ENCODE results near the gene CXCR5. TPM values are rescaled to one million over a fixed set of nuclear protein-coding genes. Genes with fewer than 3 reads are reported as not detected.

The CXCR5 gene
- total and polyA plus RNA-seq, 2 donors (not counting 1 experiment from before 2014, with no cell fraction given) = 111 to 163 TPM

DNA sequence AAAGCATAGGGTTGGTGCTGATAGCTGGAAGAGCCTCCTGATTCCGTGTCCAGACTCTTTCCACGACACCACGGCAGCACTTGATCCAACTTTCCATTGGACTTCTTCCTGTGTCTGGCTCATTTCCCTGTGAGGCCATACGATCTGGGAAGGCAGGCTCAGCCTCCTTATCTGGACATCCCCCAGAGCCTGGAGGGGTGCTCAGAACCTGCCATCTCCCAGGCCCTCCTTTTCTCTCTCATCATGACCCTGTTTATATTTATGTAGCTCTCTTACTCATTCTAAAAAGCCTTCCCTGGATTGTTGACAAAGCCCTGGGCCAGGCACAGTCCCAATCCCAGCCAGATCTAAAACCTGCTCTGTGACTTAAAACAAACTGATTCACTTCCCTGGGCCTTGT is 49.8 kb downstream of the CXCR5 start:
- peaks cover 40% of the 10 kb centered on the region for H3K4me1 Mint-ChIP-seq
- no peak for DNase-seq
- H3K27me3 Mint-ChIP-seq = no peaks in the 10 kb centered on the region
- H3K4me3 ChIP-seq (ENCODE audit: control extremely low read depth in 1 of 5, extremely low read depth in 1 of 5, insufficient read depth in 1 of 5, low read depth in 2 of 5, low read length in 4 of 5) = no peak overlapping the region
- H3K4me2 ChIP-seq (replicated peaks; ENCODE audit: low read depth, low read length, poor library complexity, severe bottlenecking) = no peak overlapping the region
- no peaks in the 10 kb centered on the region for H4K20me1 ChIP-seq (ENCODE audit: control insufficient read depth, insufficient read depth, low read length, poor library complexity, severe bottlenecking)
- intact Hi-C loops (cut with micrococcal nuclease) = no loop called here
- no peak for ATAC-seq (ENCODE audit: low read depth)
- TF ChIP-seq, protein P1, sequence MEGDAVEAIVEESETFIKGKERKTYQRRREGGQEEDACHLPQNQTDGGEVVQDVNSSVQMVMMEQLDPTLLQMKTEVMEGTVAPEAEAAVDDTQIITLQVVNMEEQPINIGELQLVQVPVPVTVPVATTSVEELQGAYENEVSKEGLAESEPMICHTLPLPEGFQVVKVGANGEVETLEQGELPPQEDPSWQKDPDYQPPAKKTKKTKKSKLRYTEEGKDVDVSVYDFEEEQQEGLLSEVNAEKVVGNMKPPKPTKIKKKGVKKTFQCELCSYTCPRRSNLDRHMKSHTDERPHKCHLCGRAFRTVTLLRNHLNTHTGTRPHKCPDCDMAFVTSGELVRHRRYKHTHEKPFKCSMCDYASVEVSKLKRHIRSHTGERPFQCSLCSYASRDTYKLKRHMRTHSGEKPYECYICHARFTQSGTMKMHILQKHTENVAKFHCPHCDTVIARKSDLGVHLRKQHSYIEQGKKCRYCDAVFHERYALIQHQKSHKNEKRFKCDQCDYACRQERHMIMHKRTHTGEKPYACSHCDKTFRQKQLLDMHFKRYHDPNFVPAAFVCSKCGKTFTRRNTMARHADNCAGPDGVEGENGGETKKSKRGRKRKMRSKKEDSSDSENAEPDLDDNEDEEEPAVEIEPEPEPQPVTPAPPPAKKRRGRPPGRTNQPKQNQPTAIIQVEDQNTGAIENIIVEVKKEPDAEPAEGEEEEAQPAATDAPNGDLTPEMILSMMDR (IDR thresholded peaks at IDR 0.05) = no peak
- TF ChIP-seq EZH2 (IDR thresholded peaks at IDR 0.05; ENCODE audit: borderline replicate concordance, insufficient read depth, low read depth, low read length, poor library complexity, severe bottlenecking) = no peak
- peaks cover 15% of the 10 kb centered on the region for H3K79me2 ChIP-seq (ENCODE audit: control insufficient read depth, insufficient read depth, low read length)
- H2AFZ ChIP-seq (ENCODE audit: insufficient read depth, low read depth, low read length, poor library complexity, severe bottlenecking) = no peak overlapping the region
- H3K27ac Mint-ChIP-seq = no peak overlapping the region
- peaks cover 0 to 7% (median 0%) of the 10 kb centered on the region in 3 donors for H3K9me3 ChIP-seq (ENCODE audit: control extremely low read depth in 1 of 3, control insufficient read depth in 2 of 3, insufficient read depth in 1 of 3, low read length in 2 of 3)
- H3K9ac ChIP-seq (ENCODE audit: low read length) = no peak overlapping the region
- H3K4me3 Mint-ChIP-seq = no peak overlapping the region
- no peaks in the 10 kb centered on the region for H3K9me3 Mint-ChIP-seq (ENCODE audit: insufficient read depth)
- peaks cover 0 to under 1% (median 0%) of the 10 kb centered on the region in 4 experiments for H3K27me3 ChIP-seq (replicated peaks in 1 of 4; ENCODE audit: control extremely low read depth in 1 of 4, control insufficient read depth in 3 of 4, insufficient read depth in 4 of 4, low read length in 3 of 4)
- ChIA-PET CTCF (interaction anchor here (0.8 to 12.7 kb wide), 5 partner anchors 23 to 243 kb away, joined by 3 to 288 read pairs (median 3); partner anchors contain the start of gene DDX6), POLR2A (interaction anchor here (1.0 kb wide), 1 partner anchor 23 kb away, joined by 3 read pairs; no protein-coding TSS in a partner anchor)
- peaks cover 27 to 40% of the 10 kb centered on the region in 2 donors for H3K4me1 ChIP-seq (ENCODE audit: control insufficient read depth in 2 of 2, insufficient read depth in 2 of 2, low read length in 2 of 2)
- H3K36me3 ChIP-seq (replicated peaks in 1 of 2; ENCODE audit: control extremely low read depth in 1 of 2, control insufficient read depth in 1 of 2, extremely low read depth in 1 of 2, insufficient read depth in 2 of 2, low read length in 1 of 2) = no peaks in the 10 kb centered on the region
- H3K27ac ChIP-seq (ENCODE audit: low read length in 2 of 2) = no peak overlapping the region
- WGBS (ENCODE audit: insufficient coverage) = 93% methylated on average over 4 of the region's 4 CpGs

DNA sequence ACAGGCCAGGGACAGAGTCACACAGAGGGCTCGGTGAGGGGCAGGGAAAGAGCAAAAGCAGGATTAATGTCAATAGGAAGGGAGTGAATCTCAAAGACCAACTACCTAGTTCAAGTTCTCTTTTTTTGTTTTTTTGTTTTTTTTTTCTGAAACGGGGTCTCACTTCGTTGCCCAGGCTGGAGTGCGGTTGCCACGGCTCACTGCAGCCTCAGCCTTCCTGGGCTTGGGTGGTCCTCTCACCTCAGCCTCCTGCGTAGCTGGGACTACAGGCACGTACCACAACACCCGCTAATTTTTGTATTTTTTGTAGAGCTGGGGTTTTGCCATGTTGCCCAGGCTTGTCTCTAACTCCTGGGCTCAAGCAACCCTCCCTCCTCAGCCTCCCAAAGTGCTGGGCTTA is 51.7 kb downstream of the CXCR5 start:
- Histone ChIP-seq H3K4me2 (replicated peaks; ENCODE audit: low read depth, low read length, poor library complexity, severe bottlenecking) (peak overlapping the region; percentile 50), H3K27me3 (replicated peaks in 1 of 4; ENCODE audit: control extremely low read depth in 1 of 4, control insufficient read depth in 3 of 4, insufficient read depth in 4 of 4, low read length in 3 of 4) (peaks cover 0 to 3% (median 0%) of the 10 kb centered on the region in 4 experiments), H3K4me3 (ENCODE audit: control extremely low read depth in 1 of 5, extremely low read depth in 1 of 5, insufficient read depth in 1 of 5, low read depth in 2 of 5, low read length in 4 of 5) (no peak overlapping the region), H3K27ac (ENCODE audit: low read length in 2 of 2) (peak overlapping the region in 1 of 2 donors; percentile 23), H3K36me3 (replicated peaks in 1 of 2; ENCODE audit: control extremely low read depth in 1 of 2, control insufficient read depth in 1 of 2, extremely low read depth in 1 of 2, insufficient read depth in 2 of 2, low read length in 1 of 2) (no peaks in the 10 kb centered on the region), H3K9me3 (ENCODE audit: control extremely low read depth in 1 of 3, control insufficient read depth in 2 of 3, insufficient read depth in 1 of 3, low read length in 2 of 3) (peaks cover 0 to 7% (median 0%) of the 10 kb centered on the region in 3 donors), H3K79me2 (ENCODE audit: control insufficient read depth, insufficient read depth, low read length) (peaks cover 15% of the 10 kb centered on the region), H2AFZ (ENCODE audit: insufficient read depth, low read depth, low read length, poor library complexity, severe bottlenecking) (no peak overlapping the region), H3K4me1 (ENCODE audit: control insufficient read depth in 2 of 2, insufficient read depth in 2 of 2, low read length in 2 of 2) (peaks cover 33 to 40% of the 10 kb centered on the region in 2 donors), H4K20me1 (ENCODE audit: control insufficient read depth, insufficient read depth, low read length, poor library complexity, severe bottlenecking) (no peaks in the 10 kb centered on the region), H3K9ac (ENCODE audit: low read length) (no peak overlapping the region)
- ATAC-seq (ENCODE audit: low read depth) (peak; percentile 80), DNase-seq (peak; percentile 72)
- no peak for TF ChIP-seq EZH2 (IDR thresholded peaks at IDR 0.05; ENCODE audit: borderline replicate concordance, insufficient read depth, low read depth, low read length, poor library complexity, severe bottlenecking)
- TF ChIP-seq, protein P1 (IDR thresholded peaks at IDR 0.05) = no peak
- Mint-ChIP-seq H3K4me1 (peaks cover 44% of the 10 kb centered on the region), H3K27ac (peak overlapping the region; percentile 69), H3K4me3 (peak overlapping the region; percentile 56), H3K27me3 (no peaks in the 10 kb centered on the region), H3K9me3 (ENCODE audit: insufficient read depth) (no peaks in the 10 kb centered on the region)
- 5% methylated on average over 4 of the region's 8 CpGs for WGBS (ENCODE audit: insufficient coverage)
- intact Hi-C loops (cut with micrococcal nuclease) = no loop called here
- ChIA-PET CTCF (interaction anchor here (1.1 to 8.3 kb wide), 5 partner anchors 13 to 245 kb away, joined by 3 to 57 read pairs (median 5); no protein-coding TSS in a partner anchor), POLR2A (interaction anchor here (0.6 to 1.0 kb wide), 8 partner anchors 12 to 312 kb away, joined by 3 to 12 read pairs (median 4); partner anchors contain the start of gene DDX6)
